MM.1S (cell line): ENCODE data around the gene GRIN3B.

Source experiments
- DNase-seq: peaks from one replicate; pipeline ENCODE4 v3.0.0-alpha.2; 2015
- H2AFZ ChIP-seq: fragments of 300-600 bp; sonication (generic); 2 replicates; pipeline ENCODE4 v1.6.0; 2016; ENCODE audit warnings: antibody characterized with exemption, low read length
- H3F3A ChIP-seq: fragments of 300-600 bp; sonication (generic); 2 replicates; pipeline ENCODE4 v1.6.1; 2016; ENCODE audit warnings: mild to moderate bottlenecking, antibody characterized with exemption, low read length, moderate library complexity, mixed read lengths; ENCODE audit not compliant: insufficient read depth
- H3K27ac ChIP-seq: fragments of 300-600 bp; sonication (generic); 2 replicates; pipeline ENCODE4 v1.5.1; 2016; ENCODE audit warnings: mild to moderate bottlenecking, low read length
- H3K27me3 ChIP-seq: fragments of 300-600 bp; sonication (generic); replicated peaks from 2 replicates; pipeline ENCODE4 v1.6.0; 2016; ENCODE audit warnings: low read length; ENCODE audit not compliant: insufficient read depth
- H3K36me3 ChIP-seq: fragments of 300-600 bp; sonication (generic); replicated peaks from 2 replicates; pipeline ENCODE4 v1.6.1; 2016; ENCODE audit warnings: mild to moderate bottlenecking, low read length, mixed read lengths; ENCODE audit not compliant: insufficient read depth
- H3K4me1 ChIP-seq: fragments of 300-600 bp; sonication (generic); 2 replicates; pipeline ENCODE4 v1.6.1; 2016; ENCODE audit warnings: low read length, mixed read lengths
- H3K4me2 ChIP-seq: fragments of 300-600 bp; sonication (generic); 2 replicates; pipeline ENCODE4 v1.6.0; 2016; ENCODE audit warnings: low read depth, low read length
- H3K4me3 ChIP-seq: fragments of 300-600 bp; sonication (generic); 2 replicates; pipeline ENCODE4 v1.5.1; 2016; ENCODE audit warnings: low read length, mixed read lengths
- H3K79me2 ChIP-seq: fragments of 300-600 bp; sonication (generic); 2 replicates; pipeline ENCODE4 v1.6.1; 2016; ENCODE audit warnings: mixed run types, low read length, mixed read lengths
- H3K9ac ChIP-seq: fragments of 300-600 bp; sonication (generic); 2 replicates; pipeline ENCODE4 v1.6.1; 2016; ENCODE audit warnings: low read length, mixed read lengths
- H3K9me2 ChIP-seq: fragments of 300-600 bp; sonication (generic); replicated peaks from 2 replicates; pipeline ENCODE4 v1.6.1; 2016; ENCODE audit warnings: mild to moderate bottlenecking, low read length, mixed read lengths; ENCODE audit not compliant: insufficient read depth
- H3K9me3 ChIP-seq: fragments of 300-600 bp; sonication (generic); replicated peaks from 2 replicates; pipeline ENCODE4 v1.6.1; 2016; ENCODE audit warnings: mild to moderate bottlenecking, low read length, mixed read lengths; ENCODE audit not compliant: insufficient read depth
- H4K20me1 ChIP-seq: fragments of 300-600 bp; sonication (generic); 2 replicates; pipeline ENCODE4 v1.6.1; 2016; ENCODE audit warnings: mild to moderate bottlenecking, low read length, moderate library complexity, mixed read lengths; ENCODE audit not compliant: insufficient read depth
- CTCF ChIP-seq: fragments of 300-600 bp; sonication (generic); IDR thresholded peaks from 2 replicates; pipeline ENCODE4 v1.5.1; 2016; ENCODE audit warnings: antibody characterized with exemption, low read length, mixed read lengths
- EZH2 ChIP-seq: fragments of 300-600 bp; sonication (generic); optimal IDR thresholded peaks from 2 replicates; pipeline ENCODE3; 2017; ENCODE audit warnings: low read depth, mild to moderate bottlenecking, antibody characterized with exemption, low read length, mixed read lengths
- EZH2phosphoT487 ChIP-seq: fragments of 300-600 bp; sonication (generic); IDR thresholded peaks from 2 replicates; pipeline ENCODE4 v1.6.1; 2018; ENCODE audit warnings: antibody characterized with exemption, low read length

The GRIN3B gene

GRCh38 chr19:1011831-1012333, 11.7 kb downstream of the GRIN3B start:
- Histone ChIP-seq H3F3A (peaks cover 8% of the 10 kb centered on the region), H3K9me2 (no peaks in the 10 kb centered on the region), H3K27me3 (no peaks in the 10 kb centered on the region), H3K9me3 (no peaks in the 10 kb centered on the region), H3K4me2 (no peak overlapping the region), H3K79me2 (peaks cover 50% of the 10 kb centered on the region), H3K4me1 (peaks cover 17% of the 10 kb centered on the region), H2AFZ (no peak overlapping the region), H3K9ac (no peak overlapping the region), H3K36me3 (peaks cover 19% of the 10 kb centered on the region), H3K4me3 (no peak overlapping the region), H4K20me1 (peaks cover under 1% of the 10 kb centered on the region; the same call in 1 of the 2 replicates), H3K27ac (no peak overlapping the region)
- TF ChIP-seq EZH2phosphoT487 (no peak), CTCF (no peak), EZH2 (no peak)
- no peak for DNase-seq

GRCh38 chr19:1012334-1012733, 12.1 kb downstream of the GRIN3B start:
- Histone ChIP-seq H4K20me1 (peaks cover 5% of the 10 kb centered on the region), H3K4me2 (no peak overlapping the region), H3K9me2 (no peaks in the 10 kb centered on the region), H3K4me3 (no peak overlapping the region), H2AFZ (no peak overlapping the region), H3K79me2 (peaks cover 54% of the 10 kb centered on the region), H3K27ac (no peak overlapping the region), H3K9ac (no peak overlapping the region), H3K27me3 (no peaks in the 10 kb centered on the region), H3K36me3 (peaks cover 19% of the 10 kb centered on the region), H3F3A (peaks cover 10% of the 10 kb centered on the region), H3K9me3 (no peaks in the 10 kb centered on the region), H3K4me1 (peaks cover 22% of the 10 kb centered on the region)
- DNase-seq: no peak
- no peak for TF ChIP-seq CTCF
- TF ChIP-seq EZH2: no peak
- no peak for TF ChIP-seq EZH2phosphoT487

- peaks cover 14% of the 10 kb centered on the region for H4K20me1 ChIP-seq
- TF ChIP-seq EZH2phosphoT487: no peak
- no peak for TF ChIP-seq EZH2
- TF ChIP-seq CTCF: no peak
- H3K4me2 ChIP-seq: no peak overlapping the region
Observed at GRCh38 chr19:1013218-1013617, 13.0 kb downstream of the GRIN3B start.

More at GRCh38 chr19:1013218-1013617, 13.0 kb downstream of the GRIN3B start:
- Histone ChIP-seq H3K4me1 (peaks cover 30% of the 10 kb centered on the region), H3K27ac (no peak overlapping the region), H3K9me2 (no peaks in the 10 kb centered on the region), H3K36me3 (peaks cover 19% of the 10 kb centered on the region), H3K79me2 (peaks cover 63% of the 10 kb centered on the region), H3K9ac (no peak overlapping the region), H3K9me3 (no peaks in the 10 kb centered on the region), H3F3A (peaks cover 13% of the 10 kb centered on the region), H2AFZ (no peak overlapping the region), H3K27me3 (no peaks in the 10 kb centered on the region), H3K4me3 (no peak overlapping the region)
- DNase-seq: no peak
